Measurements from ENCODE around the gene PEX16. TPM values are rescaled to one million over a fixed set of nuclear protein-coding genes. Genes with fewer than 3 reads are reported as not detected.

Gene PEX16
- total RNA-seq, 6 donors from 2014 or later, result 22.9 to 43.0 (median 32.6) TPM

GRCh38 chr11:45929486-45930030, 11.9 kb upstream of the PEX16 start:
- DNase-seq, result no peak
- ATAC-seq (ENCODE audit: low FRiP score in 2 of 2), result peak in 1 of 2 donors; percentile 1

GRCh38 chr11:45928535-45929215, 11.0 kb upstream of the PEX16 start:
- no peak for ATAC-seq (ENCODE audit: low FRiP score in 2 of 2)
- Histone ChIP-seq H3K4me3 (no peak overlapping the region), H3K4me1 (peaks cover 0 to 15% (median 8%) of the 10 kb centered on the region in 4 donors), H3K36me3 (peaks cover 11 to 31% (median 16%) of the 10 kb centered on the region in 4 donors), H3K27me3 (no peaks in the 10 kb centered on the region), H3K27ac (no peak overlapping the region), H3K9me3 (no peaks in the 10 kb centered on the region)
- WGBS, 2 donors, result 84 to 85% methylated on average over 13 of the region's 13 CpGs
- no peak for TF ChIP-seq EP300 (IDR thresholded peaks at IDR 0.05)
- no peak for TF ChIP-seq CTCF (IDR thresholded peaks at IDR 0.05)
- no peak for TF ChIP-seq POLR2AphosphoS5 (IDR thresholded peaks at IDR 0.05)
- TF ChIP-seq POLR2A (IDR thresholded peaks at IDR 0.05), result no peak
- peak in 1 of 2 donors; percentile 69 for DNase-seq

More at GRCh38 chr11:45929486-45930030, 11.9 kb upstream of the PEX16 start:
- H3K9me3 ChIP-seq, result no peaks in the 10 kb centered on the region
- no peak overlapping the region for H3K4me3 ChIP-seq
- H3K27ac ChIP-seq, result peak overlapping the region in 1 of 4 donors; percentile 42
- no peak for TF ChIP-seq CTCF (IDR thresholded peaks at IDR 0.05)
- TF ChIP-seq EP300 (IDR thresholded peaks at IDR 0.05), result no peak
- no peak for TF ChIP-seq POLR2AphosphoS5 (IDR thresholded peaks at IDR 0.05)
- no peak for TF ChIP-seq POLR2A (IDR thresholded peaks at IDR 0.05)
- H3K36me3 ChIP-seq, result peaks cover 20 to 39% (median 25%) of the 10 kb centered on the region in 4 donors
- H3K4me1 ChIP-seq, result peaks cover 0 to 15% (median 8%) of the 10 kb centered on the region in 4 donors
- no peaks in the 10 kb centered on the region for H3K27me3 ChIP-seq
- WGBS, 2 donors, result 62 to 77% methylated on average over 8 to 10 of the region's 10 CpGs

- DNase-seq (peak in 1 of 2 donors; percentile 60), ATAC-seq (ENCODE audit: low FRiP score in 2 of 2) (peak in 1 of 2 donors; percentile 24)
- WGBS, 2 donors, result 91 to 94% methylated on average over 13 to 27 of the region's 27 CpGs
- peaks cover 0 to 6% (median 5%) of the 10 kb centered on the region in 4 donors for H3K27me3 ChIP-seq
- no peak overlapping the region for H3K27ac ChIP-seq
- H3K4me3 ChIP-seq, result no peak overlapping the region
- peaks cover 5 to 22% (median 14%) of the 10 kb centered on the region in 4 donors for H3K4me1 ChIP-seq
- H3K9me3 ChIP-seq, result no peaks in the 10 kb centered on the region
- no peak for TF ChIP-seq CTCF (IDR thresholded peaks at IDR 0.05)
- TF ChIP-seq EP300 (IDR thresholded peaks at IDR 0.05), result no peak
- no peak for TF ChIP-seq POLR2AphosphoS5 (IDR thresholded peaks at IDR 0.05)
- TF ChIP-seq POLR2A (IDR thresholded peaks at IDR 0.05), result no peak
- peaks cover 4 to 22% (median 9%) of the 10 kb centered on the region in 4 donors for H3K36me3 ChIP-seq
Measured at GRCh38 chr11:45927684-45928413, 10.2 kb upstream of the PEX16 start.

GRCh38 chr11:45927332-45927683, 9.6 kb upstream of the PEX16 start:
- TF ChIP-seq EP300 (IDR thresholded peaks at IDR 0.05) (no peak), POLR2A (IDR thresholded peaks at IDR 0.05) (no peak), CTCF (IDR thresholded peaks at IDR 0.05) (no peak), POLR2AphosphoS5 (IDR thresholded peaks at IDR 0.05) (no peak)
- peaks cover 3 to 17% (median 8%) of the 10 kb centered on the region in 4 donors for H3K36me3 ChIP-seq
- H3K27ac ChIP-seq, result no peak overlapping the region
- DNase-seq, result peak in 1 of 2 donors; percentile 50
- H3K27me3 ChIP-seq, result peaks cover 0 to 12% (median 10%) of the 10 kb centered on the region in 4 donors
- H3K4me1 ChIP-seq, result peaks cover 10 to 27% (median 19%) of the 10 kb centered on the region in 4 donors
- no peak for ATAC-seq (ENCODE audit: low FRiP score in 2 of 2)
- no peaks in the 10 kb centered on the region for H3K9me3 ChIP-seq
- WGBS, 2 donors, result 59 to 75% methylated on average over 13 to 14 of the region's 15 CpGs
- H3K4me3 ChIP-seq, result no peak overlapping the region
